GM12865 (cell line): ENCODE data around the gene DCTN3.

Source experiments
- DNase-seq: peaks from one replicate; pipeline ENCODE4 v3.0.0; 2010; ENCODE audit warnings: low read depth
- H3K4me3 ChIP-seq: 2 replicates; pipeline ENCODE4 v1.5.1; 2011; ENCODE audit warnings: mild to moderate bottlenecking, low read depth, low read length, control low read depth
- CTCF ChIP-seq: IDR thresholded peaks from 2 replicates; pipeline ENCODE4 v1.5.1; 2011; ENCODE audit warnings: low read length, control low read depth, low read depth, inconsistent platforms; ENCODE audit not compliant: insufficient read depth; ENCODE audit errors: missing control alignments

Gene DCTN3

DNA sequence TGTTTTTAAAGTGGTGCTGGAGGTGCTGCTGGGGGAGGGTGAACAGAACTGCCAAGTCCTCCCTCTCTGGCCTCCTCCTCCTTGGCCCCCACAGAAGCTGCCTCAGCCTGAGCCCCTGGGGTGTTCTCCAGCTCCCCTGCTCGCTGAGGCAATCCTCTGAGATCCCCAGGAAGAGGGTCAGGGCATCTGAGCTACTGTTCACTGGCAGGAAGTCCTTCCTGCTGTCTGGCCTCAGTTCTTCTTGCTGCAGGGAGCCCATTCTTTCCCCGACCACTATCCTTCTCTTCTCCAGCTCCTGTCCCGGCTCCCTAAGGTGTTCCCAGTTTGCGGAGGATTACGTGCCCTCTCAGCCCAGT is 40.5 kb downstream of the DCTN3 start:
- no peak overlapping the region for H3K4me3 ChIP-seq
- DNase-seq = no peak
- no peak for TF ChIP-seq CTCF

DNA sequence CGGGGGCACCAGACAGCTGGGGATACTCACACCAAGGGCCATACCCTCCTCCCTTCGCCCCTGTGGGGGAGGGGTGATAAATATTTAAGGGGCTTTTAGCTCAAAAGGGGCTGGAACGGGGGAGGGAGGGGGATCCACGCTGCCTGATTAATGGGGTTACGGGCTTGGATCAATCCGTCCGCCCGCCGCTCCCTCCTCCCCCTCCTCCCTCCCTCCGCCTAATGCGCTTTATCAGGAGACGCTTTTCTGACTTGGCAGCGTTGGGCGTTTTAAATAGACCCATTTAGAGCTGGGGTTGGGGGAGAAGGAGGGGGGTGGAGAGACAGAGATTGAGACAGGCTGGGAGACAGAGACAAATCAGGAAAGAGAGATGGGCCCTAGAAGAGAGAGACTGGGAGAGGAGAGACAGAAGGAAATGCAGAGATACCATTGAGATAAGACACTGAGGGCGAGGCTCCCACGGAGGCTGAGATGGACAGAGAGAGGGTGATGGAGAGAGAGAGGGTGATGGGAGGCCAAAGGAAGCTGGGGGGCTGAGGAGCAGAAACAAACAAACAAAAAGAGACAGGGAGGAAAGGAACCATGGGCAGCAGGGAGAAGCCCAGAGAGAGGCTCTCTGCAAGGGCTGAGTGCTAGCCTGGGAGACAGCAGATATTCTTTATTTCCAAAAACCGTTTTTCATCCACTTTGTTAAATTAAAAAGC is 41.0 kb downstream of the DCTN3 start:
- no peak for TF ChIP-seq CTCF
- no peak for DNase-seq

GRCh38 chr9:34578241-34579103 is 41.8 kb downstream of the DCTN3 start:
- H3K4me3 ChIP-seq = no peak overlapping the region
- no peak for DNase-seq
- no peak for TF ChIP-seq CTCF

More for the DNA sequence above, 41.0 kb downstream of the DCTN3 start:
- H3K4me3 ChIP-seq = no peak overlapping the region

GRCh38 chr9:34577400-34578240 is 42.7 kb downstream of the DCTN3 start:
- no peak overlapping the region for H3K4me3 ChIP-seq

GRCh38 chr9:34576597-34577399 is 43.5 kb downstream of the DCTN3 start:
- no peak overlapping the region for H3K4me3 ChIP-seq
- DNase-seq = no peak
- TF ChIP-seq CTCF = no peak

More at GRCh38 chr9:34577400-34578240, 42.7 kb downstream of the DCTN3 start:
- no peak for TF ChIP-seq CTCF
- no peak for DNase-seq
